ENCODE measurements around the gene ATP8A2. TPM values are rescaled to one million over a fixed set of nuclear protein-coding genes. Genes with fewer than 3 reads are reported as not detected.

ATP8A2 gene
- total and polyA plus RNA-seq, 2 of the 8 experiments (the other 6 are each of a cell fraction or from before 2014, with no cell fraction given) = 2.4 to 8.3 TPM

DNA sequence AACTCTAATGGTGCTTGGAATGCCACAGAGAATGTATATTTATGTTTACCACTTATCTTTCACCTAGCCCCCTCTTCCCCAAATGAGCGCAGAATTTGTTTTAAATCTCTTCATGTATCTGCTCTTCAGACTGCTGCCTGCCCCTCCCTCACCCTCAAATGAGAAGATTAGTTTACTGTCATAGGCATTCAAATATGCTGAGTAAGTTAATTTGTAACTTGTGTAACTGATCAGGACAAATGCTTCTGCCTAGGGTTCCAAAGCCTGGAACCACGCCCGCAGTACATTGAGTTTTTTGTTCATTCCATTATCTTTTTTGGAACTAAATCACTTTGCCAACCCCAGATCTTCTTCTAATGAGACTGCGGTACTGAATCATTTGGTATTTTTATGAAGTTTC lies 74.5 kb downstream of the ATP8A2 start:
- H4K20me1 ChIP-seq (replicated peaks in 1 of 2; ENCODE audit: control insufficient read depth in 1 of 2, insufficient read depth in 2 of 2, low read length in 2 of 2) = peaks cover 0 to 1% of the 10 kb centered on the region in 2 experiments
- H3K4me2 ChIP-seq (ENCODE audit: insufficient read depth in 1 of 2, low read depth in 2 of 2, low read length in 2 of 2) = no peak overlapping the region
- FAIRE-seq (no peak), DNase-seq (ENCODE audit: low read depth in 1 of 2, low spot score in 2 of 2) (no peak)
- 91% methylated on average over 4 of the region's 4 CpGs; no CpG with 5 or more reads in 1 of the 2 experiments for WGBS, 2 experiments (ENCODE audit: extremely low coverage in 1 of 2, insufficient coverage in 1 of 2, insufficient read length in 1 of 2, insufficient replicate concordance in 2 of 2, low coverage in 1 of 2, low lambda C conversion rate in 2 of 2, missing lambda C conversion rate in 1 of 2)
- H2BK15ac ChIP-seq (ENCODE audit: low read length) = no peak overlapping the region
- H3K4me1 ChIP-seq (replicated peaks in 1 of 4; ENCODE audit: control insufficient read depth in 3 of 4, insufficient read depth in 4 of 4, low read length in 3 of 4) = no peaks in the 10 kb centered on the region
- no peaks in the 10 kb centered on the region for H3K79me1 ChIP-seq (ENCODE audit: low read depth, low read length)
- no peak overlapping the region for H3K4ac ChIP-seq (replicated peaks; ENCODE audit: insufficient read length, low read depth, low read length)
- no peak overlapping the region for H4K91ac ChIP-seq (replicated peaks; ENCODE audit: insufficient read length, low read length)
- no peaks in the 10 kb centered on the region for H3K36me3 ChIP-seq (ENCODE audit: control insufficient read depth in 2 of 4, insufficient read depth in 4 of 4, low read length in 3 of 4)
- no peak overlapping the region for H3K14ac ChIP-seq (ENCODE audit: insufficient read length)
- H3K23me2 ChIP-seq (ENCODE audit: low read depth, low read length) = no peaks in the 10 kb centered on the region
- no peak overlapping the region for H2AFZ ChIP-seq (ENCODE audit: low read length)
- H3K27me3 ChIP-seq (replicated peaks in 1 of 4; ENCODE audit: control insufficient read depth in 3 of 4, extremely low read depth in 1 of 4, insufficient read depth in 3 of 4, low read length in 3 of 4) = no peaks in the 10 kb centered on the region
- peaks cover 6 to 8% of the 10 kb centered on the region in 2 experiments; a peak in 2 of 4 replicates for H3K9me3 ChIP-seq (ENCODE audit: insufficient read depth in 2 of 2, low read depth in 1 of 2, low read length in 1 of 2)
- H3K23ac ChIP-seq (ENCODE audit: insufficient read length) = no peak overlapping the region
- TF ChIP-seq RXRA (IDR thresholded peaks at IDR 0.05; ENCODE audit: insufficient read depth, low read depth, low read length) (no peak), BCL11A (IDR thresholded peaks at IDR 0.05; ENCODE audit: low read depth in 2 of 2, low read length in 2 of 2) (no peak), MAFK (IDR thresholded peaks at IDR 0.05; ENCODE audit: low read depth, low read length) (peak; percentile 19; the same call in 1 of the 2 replicates)
- no peak overlapping the region for H3K4me3 ChIP-seq (ENCODE audit: extremely low read depth in 1 of 4, insufficient read depth in 2 of 4, low read depth in 3 of 4, low read length in 4 of 4)
- H3K18ac ChIP-seq (ENCODE audit: extremely low read depth, low read length) = no peak overlapping the region
- H4K8ac ChIP-seq (ENCODE audit: extremely low read depth, insufficient read depth, low read length) = no peak overlapping the region
- H3K9ac ChIP-seq (replicated peaks in 1 of 4; ENCODE audit: extremely low read depth in 1 of 4, low read depth in 3 of 4, low read length in 3 of 4) = no peak overlapping the region
- no peak overlapping the region for H2AK5ac ChIP-seq (ENCODE audit: low read depth, low read length)
- no peaks in the 10 kb centered on the region for H3K79me2 ChIP-seq (ENCODE audit: control insufficient read depth in 1 of 2, insufficient read depth in 2 of 2, low read length in 2 of 2)
- H2BK12ac ChIP-seq (ENCODE audit: low read depth, low read length) = no peak overlapping the region
- H2BK120ac ChIP-seq (replicated peaks; ENCODE audit: low read depth, low read length) = no peak overlapping the region
- H2BK20ac ChIP-seq (ENCODE audit: low read length) = no peak overlapping the region
- POLR2A ChIA-PET (ENCODE audit: partially characterized antibody) = no interaction called here
- H2BK5ac ChIP-seq (ENCODE audit: low read depth, low read length) = no peak overlapping the region
- no peak overlapping the region for H3K56ac ChIP-seq (replicated peaks; ENCODE audit: insufficient read length, low read depth, low read length)
- H3K27ac ChIP-seq (ENCODE audit: low read depth, low read length) = no peak overlapping the region
- no peak overlapping the region for H4K5ac ChIP-seq (ENCODE audit: insufficient read length, low read depth, low read length)
- CTCF ChIA-PET (ENCODE audit: partially characterized antibody) = interaction anchor here (0.9 to 2.2 kb wide), 3 partner anchors 10 to 71 kb away, joined by 3 to 5 read pairs (median 3); no protein-coding TSS in a partner anchor

Data from H1 (cell line).